Activated CD4-positive, alpha-beta T cell treated with anti-CD3 and anti-CD28 coated beads for 36 hours (primary cell): ENCODE data around the gene PPP1R36. TPM values are rescaled to one million over a fixed set of nuclear protein-coding genes. Genes with fewer than 3 reads are reported as not detected.

Experiments
- ATAC-seq: fragments of 200-7000 bp; cut with Tn5 transposase; one replicate; pipeline ENCODE4 v1.10.0; 2021; ENCODE audit warnings: mild to moderate bottlenecking, moderate library complexity
- CTCF ChIA-PET: fragments of 350-600 bp; sonication (Branson Sonifier 250); formaldehyde crosslinking; loops from one replicate; lab custom pipeline; 2021; ENCODE audit warnings: antibody characterized with exemption; lab: Charles Lee
- POLR2A ChIA-PET: fragments of 350-600 bp; sonication (Branson Sonifier 250); formaldehyde crosslinking; loops from one replicate; lab custom pipeline; 2021; ENCODE audit warnings: antibody characterized with exemption, inconsistent platforms; lab: Charles Lee
- DNase-seq: peaks from one replicate; pipeline ENCODE4 v3.0.0-alpha.2; 2020
- H3K27ac Mint-ChIP-seq: one replicate; pipeline ENCODE4 v1.8.0; 2021; ENCODE audit warnings: mixed read lengths
- H3K27me3 Mint-ChIP-seq: one replicate; pipeline ENCODE4 v1.8.0; 2021; ENCODE audit warnings: mixed read lengths
- H3K36me3 Mint-ChIP-seq: one replicate; pipeline ENCODE4 v1.8.0; 2021; ENCODE audit warnings: low read depth, mixed read lengths
- H3K4me1 Mint-ChIP-seq: one replicate; pipeline ENCODE4 v1.8.0; 2021; ENCODE audit warnings: mixed read lengths
- H3K4me3 Mint-ChIP-seq: one replicate; pipeline ENCODE4 v1.8.0; 2021; ENCODE audit warnings: mild to moderate bottlenecking, moderate library complexity, mixed read lengths
- H3K9me3 Mint-ChIP-seq: one replicate; pipeline ENCODE4 v1.8.0; 2021; ENCODE audit warnings: low read depth, mixed read lengths
- intact Hi-C, 2 experiments: fragments of 100-400 bp; cut with DNase I in 1 of 2; cut with micrococcal nuclease in 1 of 2; formaldehyde crosslinking; loops; one replicate each; pipeline versions ENCODE4 v1.14.2 to v1.15.1; 2022 to 2024; cut with DNase I, micrococcal nuclease
- total RNA-seq, 2 experiments: library from RNA; stranded (reverse); gene quantifications; one replicate each; pipeline ENCODE4 v1.2.3, GENCODE V29; 2021

Gene PPP1R36, protein sequence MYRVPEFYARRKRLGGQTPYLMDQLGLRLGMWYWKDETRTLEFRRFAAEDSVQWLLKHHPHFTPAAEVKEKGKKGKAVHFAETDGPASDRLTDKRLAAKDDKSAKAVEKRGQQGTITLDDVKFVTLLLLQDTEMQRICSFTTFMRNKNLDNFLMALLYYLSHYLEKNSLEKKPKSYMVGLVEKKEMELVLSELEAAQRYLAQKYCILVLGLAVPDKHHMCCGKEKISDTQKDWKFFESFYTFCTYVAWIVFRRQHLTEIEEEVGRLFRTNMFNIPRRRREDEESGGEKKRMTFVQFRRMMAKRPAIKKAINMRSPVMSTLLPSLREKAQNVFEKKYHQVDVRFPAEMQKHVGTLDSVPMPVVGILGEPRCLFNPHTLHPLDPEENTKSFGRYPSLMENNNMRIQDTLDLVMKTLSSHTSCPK
- under 1 TPM in 1 of 2 experiments, not detected in 1; 0.14 TPM for total RNA-seq

DNA sequence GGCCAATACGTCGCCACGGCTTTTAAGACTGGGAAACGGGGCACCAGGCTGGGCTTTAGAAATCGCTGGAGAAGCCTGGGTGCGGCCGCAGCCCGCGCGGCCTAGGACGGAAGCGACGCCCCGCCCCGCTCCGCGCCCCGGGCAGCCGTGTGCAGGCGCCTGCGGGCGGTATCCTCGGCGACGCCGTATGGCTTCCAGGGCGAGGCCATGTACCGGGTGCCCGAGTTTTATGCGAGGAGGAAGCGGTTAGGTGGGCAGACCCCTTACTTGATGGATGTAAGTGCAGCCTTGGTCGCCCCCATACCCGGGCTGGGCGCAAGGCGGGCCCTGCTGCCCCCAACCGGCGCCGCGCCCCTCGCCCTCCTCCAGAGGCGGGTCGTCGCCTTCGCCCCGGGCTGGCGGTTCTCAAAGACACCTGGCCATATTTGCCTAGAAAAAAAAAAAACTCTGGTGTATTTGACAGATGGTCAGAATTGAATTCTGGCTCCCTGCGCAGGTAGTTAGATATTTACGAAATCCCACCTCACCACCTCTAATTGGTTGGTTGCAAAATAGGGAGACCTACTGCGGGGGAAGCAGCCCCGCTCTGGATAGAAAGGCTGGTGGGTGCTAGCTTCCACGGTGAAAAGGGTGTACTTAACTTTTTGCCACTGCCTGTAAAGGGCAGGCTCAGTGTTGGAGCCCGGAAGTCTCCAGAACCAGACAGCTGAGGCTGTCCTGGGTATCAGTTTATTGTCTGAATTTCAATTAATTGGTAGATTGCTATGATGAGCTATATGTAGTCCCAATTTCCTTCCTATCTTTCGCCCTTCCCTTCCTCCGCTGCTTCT lies at the start of gene PPP1R36:
Gene PPP1R36 (plus strand): TSS at position 171 of the 830 bp plus-strand sequence. CDS start 37 bp downstream, at position 208.
- no peak within 1 kb of the TSS for H3K27ac Mint-ChIP-seq
- intact Hi-C loops: loop anchor here in 1 of 2 experiments (1.0 kb wide), 1 partner anchor 10 kb away; the partner anchor contains the start of gene HSPA2
- DNase-seq: peak; percentile 66
- peak; percentile 99 for ATAC-seq
- no peaks in the 10 kb centered on the region for H3K9me3 Mint-ChIP-seq
- peaks cover 12% of the 10 kb centered on the region for H3K4me1 Mint-ChIP-seq
- ChIA-PET CTCF (interaction anchor here (0.9 to 1.4 kb wide), 3 partner anchors 11 to 86 kb away, joined by 3 to 6 read pairs (median 3); no protein-coding TSS in a partner anchor), POLR2A (interaction anchor here (1.0 kb wide), 1 partner anchor 10 kb away, joined by 4 read pairs; the partner anchor contains the start of gene HSPA2)
- H3K27me3 Mint-ChIP-seq: peaks cover 20% of the 10 kb centered on the region
- H3K36me3 Mint-ChIP-seq: no peaks in the 10 kb centered on the region
- peak within 1 kb of the TSS; percentile 40 for H3K4me3 Mint-ChIP-seq

DNA sequence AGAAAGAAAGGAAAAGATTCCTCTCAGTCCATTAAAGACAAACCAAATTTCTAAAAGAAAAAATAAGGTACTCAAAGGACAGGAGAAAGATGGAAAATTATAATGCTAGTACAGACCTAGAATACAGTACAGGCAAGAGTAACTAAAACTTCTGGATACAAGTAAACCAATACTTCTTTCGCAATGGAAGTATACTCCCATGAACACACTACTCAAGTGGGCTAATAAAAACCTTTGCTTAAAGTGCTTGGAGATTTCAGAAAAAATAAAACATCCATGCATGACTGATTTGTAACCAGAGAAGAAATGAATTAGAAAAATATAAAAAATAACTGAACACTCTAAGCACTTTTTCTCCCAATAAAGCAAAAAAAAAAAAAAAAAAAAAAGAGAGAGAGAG lies 49.7 kb upstream of the PPP1R36 start:
- H3K4me1 Mint-ChIP-seq: peaks cover 44% of the 10 kb centered on the region
- no peaks in the 10 kb centered on the region for H3K9me3 Mint-ChIP-seq
- peak overlapping the region; percentile 99 for H3K27ac Mint-ChIP-seq
- no peak for DNase-seq
- ChIA-PET POLR2A (interaction anchor here (0.6 kb wide), 1 partner anchor 17 kb away, joined by 4 read pairs; no protein-coding TSS in a partner anchor), CTCF (interaction anchor here (0.6 to 1.4 kb wide), 2 partner anchors 10 to 732 kb away, joined by 5 to 6 read pairs; no protein-coding TSS in a partner anchor)
- H3K4me3 Mint-ChIP-seq: peak overlapping the region; percentile 98
- no peaks in the 10 kb centered on the region for H3K27me3 Mint-ChIP-seq
- intact Hi-C loops: loop anchor here (5.0 to 10.0 kb wide), 6 partner anchors 33 to 1025 kb away; partner anchors contain the start of genes AKAP5 (in 1 of the 2), PPP2R5E (in 1 of the 2), SGPP1 (in 1 of the 2) and SYNE2 (in 1 of the 2)
- peaks cover 43% of the 10 kb centered on the region for H3K36me3 Mint-ChIP-seq
- ATAC-seq: no peak

DNA sequence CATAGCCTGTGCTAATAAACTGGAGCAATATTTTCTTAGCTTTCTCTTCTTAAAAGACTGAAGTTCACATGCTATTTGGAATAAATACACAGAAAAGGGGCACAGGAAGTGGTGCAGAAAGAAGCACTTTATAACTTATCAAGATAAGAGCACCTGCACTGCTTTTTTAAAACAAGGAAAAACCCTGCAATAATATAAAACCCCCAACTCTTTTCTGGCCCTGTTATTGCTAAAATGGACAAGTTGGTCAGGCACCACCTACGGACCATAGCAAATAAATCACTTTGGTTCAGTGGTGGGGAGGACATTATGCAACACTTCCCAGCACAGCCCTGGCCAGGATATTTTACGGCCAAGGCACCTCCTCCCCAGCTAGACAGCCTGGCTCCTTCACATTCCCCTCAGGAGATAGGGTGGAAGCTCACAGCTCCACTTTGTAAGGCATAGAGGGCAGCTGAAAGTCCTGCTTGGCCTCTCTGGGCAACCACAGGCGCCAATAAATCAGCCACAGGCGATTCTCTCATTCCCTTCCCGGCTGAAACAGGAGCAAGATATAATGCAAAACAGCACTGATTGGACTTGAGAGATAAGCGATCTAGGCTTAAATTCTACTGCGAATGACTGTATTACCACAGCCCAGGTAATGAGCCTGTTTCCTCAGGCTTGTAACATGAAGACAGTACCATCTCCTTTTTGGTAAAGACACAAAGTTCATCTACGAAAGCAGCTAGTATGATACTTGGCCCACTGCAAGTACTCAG lies 48.2 kb upstream of the PPP1R36 start:
- DNase-seq: no peak
- Mint-ChIP-seq H3K36me3 (peaks cover 52% of the 10 kb centered on the region), H3K9me3 (no peaks in the 10 kb centered on the region), H3K27me3 (no peaks in the 10 kb centered on the region), H3K27ac (peak overlapping the region; percentile 99), H3K4me1 (peaks cover 44% of the 10 kb centered on the region), H3K4me3 (peak overlapping the region; percentile 98)
- ChIA-PET CTCF (interaction anchor here (0.7 to 2.6 kb wide), 6 partner anchors 9 to 72 kb away, joined by 3 to 14 read pairs (median 6); partner anchors contain the start of gene HSPA2), POLR2A (interaction anchor here (1.0 kb wide), 1 partner anchor 10 kb away, joined by 3 read pairs; no protein-coding TSS in a partner anchor)
- no peak for ATAC-seq
- intact Hi-C loops: loop anchor here (2.0 to 10.0 kb wide), 8 partner anchors 34 to 1027 kb away; partner anchors contain the start of genes AKAP5 (in 2 of the 2), PPP2R5E (in 1 of the 2), SGPP1 (in 1 of the 2) and SYNE2 (in 1 of the 2)

DNA sequence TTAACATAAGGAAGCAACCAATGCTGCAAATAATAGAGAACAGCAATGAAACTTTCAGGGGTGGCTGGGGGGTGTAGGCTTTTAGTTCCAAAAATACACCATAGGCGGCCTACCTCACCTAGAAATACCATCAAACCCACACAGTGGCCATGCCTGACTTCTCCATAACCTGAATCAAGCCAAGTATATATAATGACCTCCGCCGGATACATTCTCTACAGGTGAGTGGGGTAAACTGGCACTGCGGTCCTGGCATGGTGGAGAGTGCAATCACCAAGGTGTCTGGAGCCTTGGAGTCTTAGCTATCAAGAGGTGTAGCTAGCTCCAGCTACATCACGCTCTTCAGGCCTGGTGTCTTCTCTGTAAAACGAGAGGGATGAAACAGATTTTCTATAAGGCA lies 47.3 kb upstream of the PPP1R36 start:
- H3K27me3 Mint-ChIP-seq: no peaks in the 10 kb centered on the region
- peaks cover 46% of the 10 kb centered on the region for H3K4me1 Mint-ChIP-seq
- peaks cover 56% of the 10 kb centered on the region for H3K36me3 Mint-ChIP-seq
- intact Hi-C loops: loop anchor here (2.0 to 10.0 kb wide), 8 partner anchors 35 to 1028 kb away; partner anchors contain the start of genes AKAP5 (in 2 of the 2), PPP2R5E (in 1 of the 2), SGPP1 (in 1 of the 2) and SYNE2 (in 1 of the 2)
- POLR2A ChIA-PET: interaction anchor here (0.6 to 1.0 kb wide), 3 partner anchors 9 to 38 kb away, joined by 3 to 11 read pairs (median 3); partner anchors contain the start of gene HSPA2
- peak overlapping the region; percentile 98 for H3K4me3 Mint-ChIP-seq
- H3K27ac Mint-ChIP-seq: peak overlapping the region; percentile 99
- ATAC-seq (no peak), DNase-seq (peak; percentile 38)
- no peaks in the 10 kb centered on the region for H3K9me3 Mint-ChIP-seq
- CTCF ChIA-PET: interaction anchor here (0.6 to 2.6 kb wide), 9 partner anchors 9 to 969 kb away, joined by 3 to 14 read pairs (median 3); partner anchors contain the start of gene HSPA2

DNA sequence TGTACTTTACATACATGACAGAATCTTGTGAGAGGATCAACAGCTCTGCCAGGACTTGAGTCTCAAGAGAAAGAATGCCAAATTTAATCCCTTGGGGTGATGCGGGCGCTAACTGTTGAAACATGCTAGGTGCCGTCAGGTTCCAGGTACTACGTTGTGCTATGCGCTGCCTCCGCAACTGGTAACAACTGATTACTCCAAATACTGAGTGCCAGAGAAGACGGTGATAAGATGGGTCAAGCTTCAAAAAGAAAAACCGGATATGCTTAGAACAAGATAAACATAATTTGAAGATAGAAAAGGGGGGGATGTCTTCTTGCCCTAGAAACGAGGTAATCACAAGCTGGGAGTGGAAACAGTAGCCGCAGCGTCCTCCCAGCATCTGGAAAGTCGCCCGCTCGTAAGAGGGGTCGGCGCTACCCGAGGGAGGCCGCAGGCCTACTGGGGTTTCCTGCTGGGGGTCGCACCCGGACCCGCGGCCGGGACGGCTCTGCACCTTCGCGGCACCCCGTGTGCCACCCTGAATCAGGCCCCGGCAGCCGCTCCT lies 46.8 kb upstream of the PPP1R36 start:
- CTCF ChIA-PET: interaction anchor here (0.6 to 2.6 kb wide), 8 partner anchors 8 to 968 kb away, joined by 3 to 14 read pairs (median 3); partner anchors contain the start of gene HSPA2
- Mint-ChIP-seq H3K4me3 (peak overlapping the region; percentile 98), H3K4me1 (peaks cover 47% of the 10 kb centered on the region), H3K9me3 (no peaks in the 10 kb centered on the region), H3K36me3 (peaks cover 53% of the 10 kb centered on the region), H3K27me3 (no peaks in the 10 kb centered on the region), H3K27ac (peak overlapping the region; percentile 99)
- no peak for ATAC-seq
- POLR2A ChIA-PET: interaction anchor here (0.6 to 0.9 kb wide), 2 partner anchors 31 to 38 kb away, joined by 3 read pairs; partner anchors contain the start of gene HSPA2
- intact Hi-C loops: loop anchor here (1.0 to 10.0 kb wide), 11 partner anchors 36 to 1028 kb away; partner anchors contain the start of genes AKAP5 (in 2 of the 2), HSPA2 (in 2 of the 2), MTHFD1 (in 2 of the 2) and CHURC1 (in 1 of the 2)
- peak; percentile 50 for DNase-seq

DNA sequence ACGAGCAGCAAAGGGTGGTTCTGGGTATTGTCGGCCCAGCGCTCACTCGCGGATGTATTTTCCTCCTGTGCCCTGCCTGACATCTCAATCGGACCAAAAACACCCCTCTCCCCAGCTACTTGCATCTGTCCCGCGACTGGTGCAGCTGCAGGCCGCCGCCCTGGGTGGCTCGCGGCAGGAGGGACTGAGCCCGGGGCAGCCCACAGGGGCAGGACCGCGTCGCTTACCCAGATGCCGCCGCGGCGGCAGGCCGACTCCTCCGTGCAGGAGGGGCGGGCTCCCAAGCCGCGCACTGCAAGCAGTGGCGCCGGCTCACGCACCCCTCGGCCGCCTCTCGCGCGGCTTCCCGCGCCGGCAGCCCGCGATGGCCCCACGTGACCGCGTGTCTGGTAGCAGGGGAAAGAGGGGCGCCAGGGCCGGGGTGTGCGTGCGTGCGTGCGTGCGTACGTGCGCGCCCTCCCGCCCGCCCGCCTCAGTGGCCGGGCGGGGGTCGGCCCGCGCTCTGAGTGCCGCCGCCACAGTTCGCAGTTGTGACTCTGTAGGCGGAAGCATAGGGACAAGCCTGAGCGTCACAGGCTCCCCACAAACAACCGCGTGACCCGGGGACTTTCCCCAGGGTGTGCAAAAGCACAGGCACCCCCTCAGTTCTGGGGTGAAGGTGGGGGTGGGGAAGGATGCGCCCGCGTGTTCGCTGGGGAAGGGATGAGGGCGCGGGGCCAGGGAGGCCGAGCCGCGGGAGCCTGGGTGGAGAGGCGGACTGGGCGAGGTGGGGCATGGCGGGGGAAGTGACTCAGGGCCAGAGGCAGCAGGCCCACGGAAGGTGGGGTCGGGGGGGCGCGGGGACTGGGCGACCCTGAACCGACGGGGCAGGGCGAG lies 46.1 kb upstream of the PPP1R36 start, which contains the start of gene ZBTB25:
Gene ZBTB25 (minus strand): TSS at position 405 of the 876 bp plus-strand sequence. CDS start 13,305 bp downstream, outside the sequence.
- CTCF ChIA-PET: interaction anchor here (0.5 to 1.4 kb wide), 8 partner anchors 9 to 417 kb away, joined by 3 to 7 read pairs (median 3); partner anchors contain the start of gene CHURC1
- intact Hi-C loops: loop anchor here (1.0 to 10.0 kb wide), 14 partner anchors 36 to 1029 kb away; partner anchors contain the start of genes AKAP5 (in 2 of the 2), HSPA2 (in 2 of the 2), MTHFD1 (in 2 of the 2) and CHURC1 (in 1 of the 2)
- Mint-ChIP-seq H3K36me3 (peaks cover 51% of the 10 kb centered on the region), H3K27ac (peak within 1 kb of the TSS; percentile 99), H3K4me3 (peak within 1 kb of the TSS; percentile 98), H3K4me1 (peaks cover 51% of the 10 kb centered on the region), H3K27me3 (no peaks in the 10 kb centered on the region), H3K9me3 (no peaks in the 10 kb centered on the region)
- DNase-seq: peak; percentile 97
- POLR2A ChIA-PET: interaction anchor here (0.6 kb wide), 1 partner anchor 30 kb away, joined by 3 read pairs; no protein-coding TSS in a partner anchor
- peak; percentile 66 for ATAC-seq

DNA sequence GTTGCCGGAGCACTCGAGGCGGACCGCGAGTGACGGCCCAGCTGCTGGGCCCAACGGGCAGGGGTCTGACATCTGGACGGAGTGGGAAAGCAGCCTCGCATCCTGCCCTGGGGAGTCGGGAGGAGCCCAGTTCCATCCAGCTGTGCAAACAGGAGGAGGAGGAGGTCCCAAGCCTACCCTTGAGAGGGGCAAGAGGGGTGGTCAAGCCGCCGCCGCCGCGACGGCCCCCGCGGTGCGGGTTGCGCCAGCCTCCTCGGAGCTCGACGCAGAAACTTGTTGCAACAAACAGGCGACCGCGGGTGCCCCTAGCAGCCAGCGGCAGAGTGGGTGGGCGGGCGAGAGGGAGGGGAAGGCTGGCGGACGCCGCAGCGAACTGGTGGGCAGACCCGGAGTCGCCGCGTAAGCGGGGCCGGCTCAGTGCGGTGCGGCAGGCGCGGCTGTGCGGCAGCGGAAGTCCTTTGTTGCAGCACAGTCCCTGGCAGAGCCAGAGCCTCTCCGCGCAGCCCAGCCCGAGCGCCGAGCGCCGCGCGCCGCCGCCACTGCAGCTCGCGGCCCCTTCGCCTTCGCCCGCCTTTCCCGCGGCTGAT lies 45.4 kb upstream of the PPP1R36 start, which contains the start of gene ZBTB1:
Gene ZBTB1 (plus strand): TSS at position 461 of the 587 bp plus-strand sequence. CDS start 16,735 bp downstream, outside the sequence.
- no peaks in the 10 kb centered on the region for H3K9me3 Mint-ChIP-seq
- peak within 1 kb of the TSS; percentile 99 for H3K27ac Mint-ChIP-seq
- ChIA-PET POLR2A (interaction anchor here (0.9 to 1.0 kb wide), 2 partner anchors 39 to 116 kb away, joined by 3 to 4 read pairs; partner anchors contain the start of genes AKAP5 and MTHFD1), CTCF (interaction anchor here (0.9 to 1.2 kb wide), 3 partner anchors 20 to 166 kb away, joined by 3 to 7 read pairs (median 3); no protein-coding TSS in a partner anchor)
- H3K4me3 Mint-ChIP-seq: peak within 1 kb of the TSS; percentile 98
- ATAC-seq: peak; percentile 45
- H3K36me3 Mint-ChIP-seq: peaks cover 51% of the 10 kb centered on the region
- peaks cover 51% of the 10 kb centered on the region for H3K4me1 Mint-ChIP-seq
- DNase-seq: peak; percentile 94
- H3K27me3 Mint-ChIP-seq: no peaks in the 10 kb centered on the region
- intact Hi-C loops: loop anchor here (1.0 to 10.0 kb wide), 9 partner anchors 37 to 1030 kb away; partner anchors contain the start of genes AKAP5 (in 1 of the 2), FNTB (in 1 of the 2), MAX (in 1 of the 2) and PPP2R5E (in 1 of the 2)
